Stimulated activated CD8-positive, alpha-beta memory T cell treated with anti-CD3 and anti-CD28 coated beads, Interleukin-4, amount 100 ng/mL, for 4 hours (primary cell): ENCODE data around the gene PAQR5.
"Not testable (repeated sequence)": the region's sequence is repeated elsewhere in the genome, so short reads cannot be mapped to it uniquely, and the experiment has no call there.

Experiments used
- DNase-seq, 2 donors: peaks; one replicate each; pipeline ENCODE4 v3.0.0-alpha.2; 2020; ENCODE audit warnings: low read depth in 2 of 2, low spot score in 1 of 2

PAQR5 gene

DNA sequence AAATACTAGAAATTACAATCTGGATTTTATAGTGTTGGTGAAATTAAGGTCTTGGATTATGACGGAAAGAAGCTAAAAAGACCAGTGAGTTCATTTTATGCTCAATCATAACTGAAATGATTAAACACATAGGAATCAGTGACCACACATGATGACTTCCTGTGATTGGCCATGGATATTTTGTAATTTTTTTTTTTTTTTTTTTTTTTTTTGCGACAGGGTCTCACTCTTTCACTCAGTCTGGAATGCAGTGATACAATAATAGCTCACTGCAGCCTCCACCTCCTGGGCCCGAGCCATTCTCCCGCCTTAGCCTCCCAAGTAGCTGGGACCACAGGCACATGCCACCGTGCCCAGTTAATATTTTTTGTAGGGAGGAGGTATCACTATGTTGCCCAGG, 47.4 kb downstream of the PAQR5 start:
- no peak for DNase-seq

DNA sequence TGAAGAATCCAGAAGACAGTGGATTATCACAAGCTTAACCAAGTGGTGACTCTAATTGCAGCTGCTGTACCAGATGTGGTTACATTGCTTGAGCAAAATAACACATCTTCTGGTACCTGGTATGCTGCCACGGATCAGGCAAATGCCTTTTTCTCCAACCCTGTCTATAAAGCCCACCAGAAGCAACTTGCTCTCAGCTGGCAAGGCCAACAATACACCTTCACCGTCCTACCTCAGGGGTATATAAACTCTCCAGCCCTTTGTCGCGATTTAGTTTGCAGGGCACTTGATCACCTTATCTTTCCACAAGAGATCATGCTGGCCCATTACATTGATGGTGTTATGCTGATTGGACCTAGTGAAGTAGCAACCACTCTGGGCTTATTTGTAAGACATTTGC, 52.6 kb downstream of the PAQR5 start:
- DNase-seq, result no peak

DNA sequence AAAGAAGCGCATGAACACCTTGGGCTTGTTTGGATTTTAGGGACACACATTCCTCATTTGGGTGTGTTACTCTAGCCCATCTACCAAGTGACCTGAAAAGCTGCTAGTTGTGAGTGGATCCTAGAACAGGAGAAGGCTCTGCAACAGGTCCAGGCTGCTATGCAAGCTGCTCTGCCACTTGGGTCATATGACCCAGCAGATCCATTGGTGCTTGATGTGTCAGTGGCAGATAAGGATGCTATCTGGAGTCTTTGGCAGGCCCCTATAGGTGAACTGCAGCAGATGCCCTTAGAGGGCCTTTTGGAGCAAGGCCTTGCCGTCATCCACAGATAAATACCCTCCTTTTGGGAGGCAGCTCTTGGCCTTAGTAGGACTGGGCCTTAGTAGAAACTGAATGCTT, 53.2 kb downstream of the PAQR5 start:
- DNase-seq, result no peak

DNA sequence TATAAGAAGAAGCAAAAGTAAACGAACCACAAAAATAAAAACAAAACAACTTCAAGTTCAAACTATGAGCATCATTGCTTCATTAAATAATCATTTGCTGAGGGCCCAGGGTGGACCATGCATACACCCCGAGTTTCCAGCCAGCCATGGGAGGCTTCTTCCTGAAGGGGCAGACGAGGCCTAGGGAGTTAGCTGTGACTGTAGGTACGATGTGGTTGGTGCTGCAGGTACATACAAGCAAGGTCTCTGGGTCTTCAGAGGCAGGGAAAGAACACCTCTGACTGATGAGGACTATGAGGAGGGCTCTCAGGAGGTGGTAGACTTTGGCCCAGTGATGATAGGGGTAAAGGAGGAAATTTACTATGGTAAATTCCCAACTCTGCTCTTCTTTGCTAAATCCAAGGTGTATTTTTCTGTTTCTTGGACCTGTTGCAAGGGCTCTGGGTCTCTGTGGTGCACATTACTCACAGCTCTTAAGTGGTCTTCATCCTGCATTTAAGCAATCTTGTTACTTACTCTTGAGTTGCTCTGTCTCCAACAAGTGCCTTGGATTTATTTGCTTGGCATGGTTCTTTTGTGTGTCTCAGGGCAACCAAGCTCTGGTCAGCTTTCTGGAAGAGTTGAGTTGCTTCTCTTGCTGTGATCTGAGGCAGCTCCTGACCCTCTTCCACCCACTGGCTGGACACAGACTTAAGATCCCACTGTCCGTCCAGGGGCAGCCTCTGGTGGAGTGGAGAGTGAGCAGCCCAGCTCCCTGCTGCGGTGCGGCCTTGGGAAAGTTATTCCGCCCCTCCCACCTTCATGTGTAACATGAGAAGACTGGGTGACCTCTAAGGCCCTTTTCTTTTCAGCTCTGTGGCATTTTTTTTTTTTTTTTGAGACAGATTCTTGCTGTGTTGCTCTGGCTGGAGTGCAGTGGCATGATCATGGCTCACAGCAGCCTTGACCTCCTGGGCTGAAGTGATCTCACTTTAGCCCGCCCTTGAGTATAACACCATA, 59.4 kb downstream of the PAQR5 start:
- DNase-seq, result no peak

DNA sequence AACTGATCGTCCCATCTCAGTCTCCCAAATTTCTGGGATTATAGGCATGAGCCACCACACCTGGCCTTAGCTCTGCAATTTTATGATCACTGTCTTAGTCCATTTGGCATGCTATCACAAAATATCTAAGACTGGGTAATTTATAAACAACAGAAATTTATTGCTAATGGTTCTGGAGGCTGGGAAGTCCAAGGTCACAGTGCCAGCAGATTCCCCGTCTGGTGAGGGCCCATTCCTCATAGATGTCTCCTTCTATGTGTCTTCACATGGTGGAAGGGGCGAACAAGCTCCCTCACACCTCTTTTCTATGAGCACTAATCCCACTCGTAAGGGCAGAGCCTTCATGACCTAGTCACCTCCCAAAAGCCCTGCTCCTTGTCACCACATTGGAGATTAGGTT, 60.1 kb downstream of the PAQR5 start:
- no peak for DNase-seq

DNA sequence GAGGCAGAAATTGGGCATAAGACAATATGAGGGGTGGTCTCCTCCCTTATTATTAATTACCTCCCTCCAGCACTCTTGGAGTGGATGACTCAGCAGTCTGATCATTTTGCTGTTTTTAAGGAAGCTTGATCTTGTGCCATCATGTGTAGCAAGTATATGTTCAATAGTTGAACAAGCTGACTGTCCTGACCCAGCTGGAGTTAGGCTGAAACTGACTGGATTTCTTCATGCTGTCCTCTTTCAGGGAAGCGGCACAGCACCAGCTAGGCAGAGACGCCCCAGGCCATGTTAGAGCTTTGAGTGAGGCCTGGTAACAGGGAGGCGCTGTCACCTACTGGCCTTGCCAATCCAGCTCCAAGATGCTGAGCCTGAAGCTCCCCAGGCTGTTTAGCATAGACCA, 61.0 kb downstream of the PAQR5 start:
- DNase-seq, result no peak

DNA sequence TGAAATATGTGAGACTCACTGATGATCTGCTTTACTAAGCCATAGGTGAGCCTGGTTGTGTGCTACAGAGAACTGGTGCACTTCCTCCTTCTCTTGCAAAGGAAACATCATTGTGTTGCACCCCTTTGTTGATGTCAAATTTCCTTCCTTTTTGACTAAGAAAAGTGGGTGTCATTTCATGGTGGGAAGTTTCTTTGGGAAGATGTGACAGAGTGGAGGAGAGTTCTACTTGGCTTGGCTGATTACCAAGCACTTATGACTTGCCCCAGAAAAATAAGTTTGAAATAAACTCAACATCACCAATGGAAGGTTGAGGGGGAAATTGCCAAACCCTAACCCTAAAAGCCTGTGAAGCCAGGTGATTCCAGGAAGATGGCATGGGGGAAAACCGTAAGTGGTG, 61.9 kb downstream of the PAQR5 start:
- no peak for DNase-seq

DNA sequence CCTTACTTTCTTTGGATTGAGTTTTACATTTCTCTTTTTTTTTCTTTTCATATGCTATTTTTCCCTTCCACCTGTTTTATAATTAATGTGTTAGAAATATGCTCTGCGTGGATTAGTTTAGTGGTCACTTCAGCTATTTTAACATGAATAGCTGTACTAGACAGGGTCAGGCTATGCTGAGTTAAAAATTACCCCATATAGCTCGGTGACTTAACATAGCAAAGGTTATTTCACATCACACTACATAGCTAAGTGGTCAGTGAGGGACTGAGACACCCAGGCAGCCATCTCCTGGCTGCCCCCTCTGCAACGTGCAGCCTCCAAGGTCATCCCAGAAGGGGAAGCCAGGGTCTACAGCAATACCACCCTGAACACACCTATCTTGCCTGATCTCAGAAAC, 68.5 kb downstream of the PAQR5 start:
- no peak for DNase-seq

DNA sequence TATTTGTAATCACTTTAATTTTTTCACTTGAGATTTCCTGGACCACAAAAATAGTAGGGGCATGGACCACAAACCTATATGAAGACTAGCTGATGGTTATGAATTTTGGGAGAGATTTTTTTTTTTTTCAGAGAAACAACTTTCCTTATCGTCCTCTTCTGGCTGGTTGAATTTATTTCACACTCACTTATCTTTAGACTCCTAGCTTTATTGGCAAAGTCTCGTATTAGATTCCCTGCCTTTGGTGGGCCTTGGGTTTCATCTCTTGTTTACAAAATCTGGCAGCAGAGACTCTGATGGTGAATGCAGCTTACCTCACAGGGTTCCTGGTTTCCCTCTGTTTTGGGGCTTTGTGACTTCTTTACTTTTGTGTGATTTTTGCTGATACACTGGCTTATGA, 70.9 kb downstream of the PAQR5 start:
- DNase-seq, result no peak

DNA sequence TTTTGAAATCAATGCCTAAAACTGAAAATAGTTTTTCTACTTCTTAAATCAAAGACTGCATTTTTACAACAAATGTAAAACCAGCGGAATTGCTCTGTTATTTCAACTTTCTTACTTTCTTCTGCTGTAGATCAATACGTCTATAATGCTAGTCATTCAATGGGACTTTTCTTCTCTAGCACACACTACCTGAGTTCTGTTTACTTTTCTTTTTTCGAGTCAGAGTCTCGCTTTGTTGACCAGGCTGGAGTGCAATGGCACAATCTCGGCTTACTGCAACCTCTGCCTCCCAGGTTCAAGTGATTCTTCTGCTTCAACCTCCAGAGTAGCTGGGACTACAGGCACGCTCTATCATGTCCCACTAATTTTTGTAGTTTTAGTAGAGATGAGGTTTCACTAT, 74.7 kb downstream of the PAQR5 start:
- no peak for DNase-seq

DNA sequence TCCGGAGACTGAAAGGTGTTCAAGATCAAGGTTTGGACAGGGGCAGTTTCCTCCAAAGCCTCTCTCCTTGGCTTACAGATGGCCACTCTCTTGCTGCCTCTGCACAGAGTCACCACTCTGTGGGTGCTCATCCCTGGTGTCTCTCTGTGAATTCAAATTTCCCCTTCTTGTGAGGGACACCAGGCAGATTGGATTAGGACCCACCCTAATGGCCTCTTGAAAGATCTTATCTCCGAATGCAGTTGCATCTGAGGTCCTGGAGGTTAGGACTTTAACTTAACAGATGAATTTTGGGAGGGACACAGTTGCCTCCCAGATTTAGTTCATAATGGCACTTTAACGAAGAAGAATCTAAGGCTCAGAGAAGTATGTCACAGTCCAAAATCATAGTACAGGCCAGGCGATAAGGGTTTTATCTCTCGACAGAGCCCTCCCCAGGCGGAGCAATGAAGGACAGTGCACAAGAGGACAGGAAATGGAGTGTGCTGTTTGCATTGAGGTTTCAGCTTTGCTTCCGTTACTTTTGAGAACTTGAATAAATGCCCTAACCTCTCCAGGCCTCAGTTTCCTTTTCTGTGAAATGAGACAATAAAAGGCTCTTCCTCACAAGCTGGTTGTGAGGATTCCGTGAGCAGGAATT, 76.6 kb downstream of the PAQR5 start:
- no peak for DNase-seq

DNA sequence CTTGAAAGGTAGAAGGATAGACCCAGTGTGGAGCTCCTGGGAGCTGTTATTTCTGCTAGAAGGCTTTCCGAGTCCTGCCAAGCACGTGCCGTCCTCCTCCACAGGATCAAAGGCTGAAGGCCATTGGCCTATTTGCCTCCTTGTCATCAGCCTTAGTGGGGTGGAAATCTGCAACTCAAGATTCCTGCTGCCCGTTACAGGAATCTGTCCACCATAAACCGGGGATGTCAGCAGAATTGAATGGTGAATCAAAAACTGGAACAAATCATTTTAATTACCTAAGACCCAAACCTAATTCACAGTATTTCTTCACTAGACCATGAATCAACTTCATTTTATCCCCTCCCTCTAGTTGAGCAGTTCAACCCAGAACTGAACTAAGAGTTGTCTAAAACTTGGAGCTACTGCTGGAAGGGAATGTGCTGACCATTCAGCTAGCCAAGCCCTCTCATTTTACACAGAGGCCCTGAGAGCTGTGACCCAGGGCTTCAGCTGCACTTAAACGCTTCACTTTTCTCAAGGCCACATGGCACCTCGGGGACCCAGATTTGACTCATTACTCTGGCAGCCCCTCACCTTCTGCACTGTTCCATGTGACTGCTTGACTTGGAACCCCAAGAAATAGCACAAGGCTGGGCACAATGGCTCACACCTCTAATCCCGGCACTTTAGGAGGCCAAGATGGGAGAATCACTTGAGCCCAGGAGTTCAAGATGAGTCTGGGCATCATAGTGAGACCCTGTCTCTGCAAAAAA, 78.7 kb downstream of the PAQR5 start:
- DNase-seq, result no peak

DNA sequence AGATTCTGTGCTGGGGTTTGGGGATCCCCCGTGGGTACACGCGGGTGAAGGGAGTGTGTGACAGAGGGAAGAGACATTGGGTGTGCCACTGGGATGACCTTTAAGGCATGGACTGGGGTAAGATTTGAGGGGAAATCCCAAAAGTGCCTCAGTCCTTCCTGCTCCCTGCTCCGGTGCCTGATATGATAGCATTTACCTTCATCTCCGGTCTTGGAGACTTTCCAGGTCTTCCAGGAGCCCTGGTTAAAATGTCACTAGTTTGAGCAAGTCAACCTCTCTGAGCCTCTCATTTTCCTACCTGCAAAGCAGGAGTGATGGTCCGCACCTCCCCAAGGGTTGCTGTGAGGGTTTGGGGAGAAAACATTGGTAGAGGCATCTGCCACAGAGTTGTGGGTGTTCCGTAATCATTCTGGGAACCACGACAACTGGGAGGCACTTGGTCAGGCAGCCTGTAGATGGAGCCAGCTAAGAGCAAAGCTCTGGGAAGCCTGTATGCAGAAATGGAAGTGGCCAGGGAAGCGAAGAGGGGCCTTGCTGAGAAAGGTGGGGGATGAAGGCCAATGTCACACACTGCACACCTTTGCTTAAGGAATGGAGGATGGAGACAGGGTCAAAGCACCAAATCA, 81.5 kb downstream of the PAQR5 start:
- no peak for DNase-seq

DNA sequence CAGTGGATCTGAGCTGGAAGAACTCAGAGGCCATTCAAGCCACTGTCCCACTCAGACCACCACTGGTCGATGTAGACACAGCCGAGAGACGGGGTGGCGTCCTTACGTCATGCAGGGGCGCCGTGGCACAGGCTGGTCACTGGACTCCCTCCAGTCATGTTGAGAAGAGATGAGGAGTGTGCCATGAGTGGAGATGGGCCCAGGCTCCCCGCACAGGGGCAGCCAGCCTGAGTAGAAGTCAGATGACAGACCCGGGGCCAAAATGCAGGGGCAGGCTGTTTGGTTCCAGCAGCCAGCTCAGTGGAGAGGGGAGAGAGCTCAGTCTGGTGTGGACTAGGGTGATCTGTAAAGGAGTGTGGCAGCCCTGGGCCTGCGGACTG, 82.0 kb downstream of the PAQR5 start:
- DNase-seq, result no peak

DNA sequence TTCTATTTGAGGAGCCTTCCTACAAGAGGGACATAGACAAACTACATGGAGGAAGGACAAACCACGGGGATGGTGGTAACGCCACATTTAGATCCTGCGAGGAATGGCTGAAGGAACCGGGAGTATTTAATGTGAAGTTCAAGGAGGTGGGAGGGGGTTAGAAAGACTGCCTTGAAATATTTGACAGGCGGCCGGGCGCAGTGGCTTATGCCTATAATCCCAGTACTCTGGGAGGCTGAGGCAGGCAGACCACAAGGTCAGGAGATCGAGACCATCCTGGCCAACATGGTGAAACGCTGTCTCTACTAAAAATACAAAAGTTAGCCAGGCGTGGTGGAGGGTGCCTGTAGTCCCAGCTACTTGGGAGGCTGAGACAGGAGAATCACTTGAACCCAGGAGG, 83.5 kb downstream of the PAQR5 start:
- DNase-seq, result not testable (repeated sequence)

DNA sequence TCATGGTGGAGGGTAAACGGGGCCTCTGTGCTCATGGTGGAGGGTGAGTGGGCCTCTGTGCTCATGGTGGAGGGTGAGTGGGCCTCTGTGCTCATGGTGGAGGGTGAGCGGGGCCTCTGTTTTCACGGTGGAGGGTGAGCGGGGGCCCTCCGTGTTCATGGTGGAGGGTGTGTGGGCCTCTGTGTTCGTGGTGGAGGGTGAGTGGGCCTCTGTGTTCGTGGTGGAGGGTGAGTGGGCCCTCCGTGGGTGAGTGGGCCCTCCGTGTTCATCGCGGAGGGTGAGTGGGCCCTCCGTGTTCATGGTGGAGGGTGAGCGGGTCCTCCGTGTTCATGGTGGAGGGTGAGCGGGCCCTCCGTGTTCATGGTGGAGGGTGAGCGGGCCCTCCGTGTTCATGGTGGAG, 85.4 kb downstream of the PAQR5 start:
- not testable (repeated sequence) for DNase-seq

DNA sequence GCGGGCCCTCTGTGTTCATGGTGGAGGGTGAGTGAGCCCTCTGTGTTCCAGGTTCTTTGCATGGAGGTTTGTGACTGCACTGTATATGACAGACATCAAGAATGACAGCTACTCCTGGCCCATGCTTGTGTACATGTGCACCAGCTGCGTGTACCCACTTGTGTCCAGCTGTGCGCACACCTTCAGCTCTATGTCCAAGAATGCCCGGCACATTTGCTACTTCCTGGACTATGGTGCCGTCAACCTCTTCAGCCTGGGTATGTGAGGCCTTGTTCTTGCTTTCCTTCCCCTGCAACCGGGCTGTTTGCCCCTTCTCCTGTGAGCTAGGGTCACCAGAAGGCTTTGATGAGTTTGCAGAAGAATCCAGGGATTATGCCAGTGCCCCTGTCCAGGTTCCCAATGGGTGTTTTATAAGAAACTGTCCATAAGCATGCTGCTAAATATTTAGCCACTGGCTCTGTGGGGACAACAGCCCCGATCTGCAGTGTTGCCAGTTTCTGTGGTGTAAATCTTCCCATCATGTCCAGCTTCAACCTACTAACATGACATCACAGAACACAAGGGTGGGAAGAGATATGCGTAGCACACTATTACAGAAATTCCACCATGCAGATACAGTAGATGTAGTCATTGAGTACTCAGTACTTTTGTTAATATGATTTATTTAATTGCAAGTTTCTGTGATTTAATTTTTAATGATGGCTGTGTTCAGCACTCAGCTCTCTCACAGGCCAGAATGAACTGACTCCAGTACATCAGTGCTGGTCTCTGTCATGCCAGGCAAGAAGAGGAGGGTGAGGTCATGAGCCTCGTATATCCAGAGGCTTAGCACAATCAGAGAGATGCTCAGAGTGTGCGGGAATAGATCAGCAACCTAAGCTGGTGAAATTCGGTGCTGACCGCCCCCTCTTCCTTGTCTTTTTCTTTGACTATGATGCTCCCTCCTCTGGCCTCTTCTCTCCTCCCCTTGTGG, 86.2 kb downstream of the PAQR5 start:
- no peak for DNase-seq

DNA sequence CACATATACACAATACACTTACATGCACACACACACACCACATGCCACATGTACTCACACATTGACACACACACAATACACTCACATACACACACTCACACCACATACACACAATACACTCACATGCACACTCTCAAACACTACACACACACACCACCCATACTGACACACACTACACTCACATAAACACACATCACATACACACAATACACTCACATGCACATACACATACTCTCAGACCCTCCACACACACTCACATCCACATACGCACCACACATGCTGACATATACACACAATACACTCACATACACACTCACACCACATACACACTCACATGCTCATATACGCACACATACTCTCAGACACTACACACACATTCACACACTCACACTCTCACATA, 87.1 kb downstream of the PAQR5 start:
- DNase-seq, result no peak

DNA sequence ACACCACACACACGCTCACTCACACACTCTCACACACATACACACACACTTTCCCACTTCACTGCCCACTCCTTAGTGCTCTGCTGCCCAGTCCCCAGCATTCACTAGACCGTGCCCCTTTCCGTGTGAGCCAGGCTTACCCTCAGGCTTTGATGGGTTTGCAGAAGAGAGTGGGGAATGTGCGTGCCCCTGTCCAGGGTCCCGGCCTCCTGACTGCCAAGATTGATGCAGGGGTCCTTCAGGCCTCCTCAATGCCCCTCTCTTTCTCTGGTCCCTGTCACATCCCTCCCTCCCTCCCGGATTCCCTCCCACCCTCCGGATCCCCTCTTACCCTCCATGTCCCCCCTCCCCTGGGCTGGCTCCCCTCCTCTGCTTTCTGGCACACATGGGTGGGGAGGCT, 87.6 kb downstream of the PAQR5 start:
- no peak for DNase-seq

DNA sequence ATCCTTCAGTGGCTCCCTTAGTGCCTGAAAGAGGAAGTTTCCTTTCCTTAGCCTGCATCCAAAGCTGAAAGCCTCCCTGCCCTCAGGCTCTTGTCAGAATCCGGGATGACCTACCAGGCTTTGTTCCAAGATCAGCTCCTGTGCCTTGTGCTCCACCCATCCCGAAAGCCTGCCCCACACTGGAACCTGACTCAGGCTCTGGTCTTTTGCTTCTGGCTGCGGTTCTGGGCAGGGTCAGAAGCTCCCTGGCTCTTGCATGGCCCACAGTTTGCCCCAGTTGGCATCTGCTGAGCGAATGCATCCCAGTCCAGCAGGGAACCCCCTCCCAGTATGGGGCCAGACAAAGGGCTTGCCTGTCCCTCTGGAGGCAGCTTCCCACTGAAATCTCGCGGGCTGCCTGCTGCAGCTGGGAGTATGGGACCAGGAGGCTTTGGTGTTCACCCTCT, 89.6 kb downstream of the PAQR5 start:
- DNase-seq, result no peak
